ENCODE results near the gene IDH2.

IDH2 gene

GRCh38 chr15:90062462-90062932 is 39.8 kb downstream of the IDH2 start:
- DNase-seq: peak; percentile 90

DNA sequence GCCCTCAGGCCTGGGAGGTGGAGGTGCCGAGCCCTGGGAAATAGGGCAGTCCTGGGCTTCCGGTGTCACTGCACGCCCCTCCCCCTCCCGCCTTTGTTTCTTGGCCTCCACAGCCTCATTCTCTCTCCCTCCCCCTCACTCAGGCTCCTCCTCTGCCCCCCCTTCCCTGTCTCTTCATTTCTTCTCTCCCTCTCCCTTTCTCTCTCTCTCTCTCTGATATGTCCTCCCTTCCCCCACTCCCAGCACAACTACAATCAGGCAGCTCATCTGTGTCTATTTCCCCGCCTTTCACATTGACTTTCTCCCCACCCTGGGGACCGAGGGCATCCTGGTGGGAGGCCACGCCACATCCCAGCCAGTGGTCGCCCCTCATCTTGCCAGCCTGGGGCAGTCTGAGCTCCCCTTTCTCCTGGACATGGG is 40.2 kb downstream of the IDH2 start:
- peak; percentile 76 for DNase-seq

- DNase-seq: no peak
These were observed 41.5 kb downstream of the IDH2 start for GRCh38 chr15:90060797-90061196.

DNA sequence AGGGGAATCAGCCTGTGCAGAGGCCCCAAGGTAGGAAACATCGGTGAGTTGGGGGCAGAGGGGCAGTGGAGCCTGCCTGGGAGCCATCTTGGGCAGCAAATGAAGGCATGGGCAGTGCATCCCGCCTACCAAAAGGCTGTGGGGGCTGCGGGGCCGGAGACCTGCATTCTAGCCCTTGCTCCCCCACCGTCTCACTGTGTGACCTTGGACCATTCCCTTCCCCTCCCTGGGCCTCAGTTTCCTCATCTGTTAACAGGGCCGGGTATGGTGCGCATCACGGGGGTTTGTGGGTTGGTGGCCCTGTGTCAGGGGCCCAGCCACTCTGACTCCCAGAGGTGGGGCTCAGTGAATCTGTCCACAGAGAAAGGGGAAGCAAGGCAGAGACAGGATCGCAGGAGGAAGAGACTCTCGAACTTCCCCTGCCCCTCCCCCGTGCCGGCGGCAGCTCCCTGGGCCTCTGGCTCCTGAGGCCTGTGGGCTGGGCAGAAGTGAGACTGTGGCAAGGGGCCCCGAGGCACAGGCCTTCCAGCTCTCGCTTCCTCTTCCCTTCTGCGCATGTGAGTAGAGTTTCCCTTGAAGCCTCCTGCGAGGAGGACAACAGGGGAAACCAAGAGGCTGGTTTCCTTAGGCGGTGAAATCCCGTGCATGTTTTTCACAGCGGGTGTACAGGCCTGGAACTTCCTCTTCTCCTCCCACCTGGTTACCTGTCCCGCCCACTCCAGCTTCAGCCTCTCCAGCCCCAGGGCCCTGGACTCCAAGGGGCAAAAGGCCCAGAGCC is 42.9 kb downstream of the IDH2 start:
- no peak for DNase-seq

DNA sequence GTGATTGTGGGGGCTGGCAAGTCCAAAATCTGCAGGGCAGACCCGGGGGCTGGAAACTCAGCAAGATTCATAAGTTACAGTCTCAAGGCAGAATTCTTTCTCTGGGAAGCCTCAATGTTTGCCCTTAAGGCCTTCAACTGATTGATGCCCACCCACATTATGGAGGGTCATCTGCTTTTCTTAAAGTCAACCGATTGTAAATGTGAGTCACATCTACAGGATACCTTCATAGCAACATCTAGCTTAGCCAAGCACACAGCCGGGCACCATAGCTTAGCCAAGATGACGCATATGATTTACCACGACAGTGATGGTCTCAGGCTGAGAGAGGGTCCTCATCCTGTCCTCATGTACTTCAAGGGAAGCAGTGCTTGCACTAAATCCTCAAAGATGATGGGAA is 43.5 kb downstream of the IDH2 start:
- no peak for DNase-seq

DNA sequence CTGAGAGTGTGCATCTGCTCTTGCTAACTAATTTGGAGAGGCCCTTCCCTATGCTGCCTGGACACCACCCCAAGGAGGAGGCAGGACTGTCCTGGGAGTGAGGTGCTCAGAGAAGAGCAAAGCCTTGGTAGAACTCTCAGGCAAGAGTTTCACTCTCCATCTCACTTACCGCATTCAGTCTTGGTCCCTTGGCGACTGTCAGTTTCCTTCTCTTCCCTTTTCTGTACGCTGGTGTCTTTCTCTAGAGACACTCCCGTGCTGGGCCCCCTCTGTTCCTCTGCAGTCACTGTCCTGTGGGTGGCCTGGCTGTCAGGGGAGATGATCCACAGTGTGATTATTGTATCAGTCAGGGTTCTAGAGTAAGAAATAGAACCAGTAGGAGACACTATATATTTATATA is 44.0 kb downstream of the IDH2 start:
- no peak for DNase-seq

GRCh38 chr15:90056529-90056928 is 45.7 kb downstream of the IDH2 start:
- no peak for DNase-seq

DNA sequence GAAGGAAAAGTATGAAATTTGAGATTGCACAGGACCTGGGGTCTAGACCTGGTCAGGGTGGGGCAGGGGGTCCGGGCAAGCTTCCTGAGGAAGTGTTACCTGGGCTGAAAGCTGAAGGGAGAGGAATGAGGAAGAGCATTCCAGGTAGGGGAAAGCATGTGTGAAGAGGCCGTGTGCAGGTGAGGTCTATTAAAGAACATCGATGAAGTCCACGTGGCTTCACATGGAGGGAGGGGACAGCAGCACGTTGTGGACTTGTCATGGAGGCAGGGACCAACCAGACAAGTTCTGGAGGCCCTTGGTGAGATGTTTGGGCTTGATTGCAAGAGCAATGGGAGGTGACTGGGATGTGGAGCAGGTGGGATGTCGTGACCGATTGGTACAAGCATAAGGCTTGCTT is 47.1 kb downstream of the IDH2 start:
- DNase-seq: no peak

DNA sequence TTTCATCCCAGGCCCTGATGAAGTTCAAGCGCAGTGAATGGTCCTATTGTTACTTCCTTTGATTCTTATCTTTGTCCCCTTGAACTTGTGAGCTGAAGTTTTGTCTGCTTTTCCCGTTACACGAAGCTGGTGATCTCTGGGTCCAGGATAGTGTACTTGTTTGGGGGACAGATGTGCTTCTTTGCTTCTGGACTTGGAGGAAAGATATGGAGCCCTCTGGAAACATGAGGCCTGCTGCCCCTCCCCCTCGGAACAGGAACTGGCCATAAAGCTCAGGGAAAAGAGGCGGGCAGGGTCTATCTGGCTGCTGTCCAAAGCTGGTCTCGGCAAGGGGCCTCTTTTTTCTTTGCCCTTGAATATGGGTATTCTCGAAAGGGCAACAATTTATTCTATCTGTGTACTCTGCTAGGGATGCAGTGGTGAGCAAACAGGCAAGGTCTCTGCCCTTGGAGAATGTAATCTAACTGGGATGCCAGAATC is 47.6 kb downstream of the IDH2 start:
- DNase-seq: peak; percentile 83

DNA sequence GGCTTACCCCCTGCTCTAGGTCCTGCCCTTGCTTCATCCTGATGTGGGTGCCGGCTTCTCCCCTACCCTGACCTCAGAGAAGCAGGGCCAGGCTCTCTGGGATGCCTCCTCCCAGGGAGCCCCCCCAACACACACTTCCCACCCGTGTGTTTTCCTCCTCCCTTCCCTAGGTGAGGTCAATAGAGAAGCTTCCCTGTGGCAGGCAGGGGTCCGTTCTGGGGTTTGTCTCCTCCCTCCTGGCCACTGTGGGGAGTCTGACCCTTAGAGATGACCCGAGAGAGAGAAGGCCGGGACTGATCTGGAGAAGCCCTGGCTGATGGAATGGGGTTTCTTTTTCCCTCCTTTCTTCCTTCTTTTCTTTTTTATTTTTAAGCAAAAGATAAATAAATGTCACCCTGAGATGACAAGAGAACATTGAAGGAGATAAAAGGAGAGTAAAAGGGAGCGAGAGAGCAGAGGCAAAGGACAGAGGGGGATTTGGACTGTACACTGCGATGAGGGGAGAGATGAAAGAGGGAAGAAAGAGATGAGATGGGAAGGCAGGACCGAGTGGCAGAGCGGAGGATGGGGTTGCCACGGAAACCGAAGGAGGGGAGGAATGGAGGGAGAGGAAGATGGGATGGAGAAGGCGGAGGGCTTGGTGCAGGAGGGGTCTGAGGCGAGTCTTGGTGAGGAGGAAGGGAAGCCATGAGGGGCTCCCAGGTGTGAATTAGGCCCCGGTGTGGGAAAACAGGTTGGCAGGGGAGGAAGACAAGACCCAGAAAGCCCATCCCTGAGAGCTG is 48.4 kb downstream of the IDH2 start:
- DNase-seq: no peak

DNA sequence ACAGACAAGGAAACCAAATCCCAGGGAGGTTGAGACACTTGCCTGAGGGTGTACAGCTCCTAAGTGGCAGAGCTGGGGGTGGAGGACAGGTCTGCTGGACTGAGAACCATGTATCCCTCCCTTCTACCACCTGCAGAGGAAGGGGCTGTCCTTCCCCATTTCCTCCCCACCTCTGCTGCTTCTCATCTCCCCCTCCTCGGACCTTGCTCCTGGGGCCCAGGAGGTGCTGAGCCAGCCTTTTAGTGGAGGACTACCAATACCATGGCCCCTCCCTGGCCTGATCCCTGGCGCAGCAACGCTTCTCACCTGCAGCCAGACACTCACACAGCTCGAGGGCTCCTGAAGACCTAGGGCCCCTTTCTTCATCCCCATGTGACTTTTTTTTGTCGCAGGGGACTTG is 50.4 kb downstream of the IDH2 start:
- DNase-seq: no peak

GRCh38 chr15:90049666-90050604 is 52.3 kb downstream of the IDH2 start:
- DNase-seq: no peak

- no peak for DNase-seq
These were observed 53.2 kb downstream of the IDH2 start for GRCh38 chr15:90049030-90049429.

DNA sequence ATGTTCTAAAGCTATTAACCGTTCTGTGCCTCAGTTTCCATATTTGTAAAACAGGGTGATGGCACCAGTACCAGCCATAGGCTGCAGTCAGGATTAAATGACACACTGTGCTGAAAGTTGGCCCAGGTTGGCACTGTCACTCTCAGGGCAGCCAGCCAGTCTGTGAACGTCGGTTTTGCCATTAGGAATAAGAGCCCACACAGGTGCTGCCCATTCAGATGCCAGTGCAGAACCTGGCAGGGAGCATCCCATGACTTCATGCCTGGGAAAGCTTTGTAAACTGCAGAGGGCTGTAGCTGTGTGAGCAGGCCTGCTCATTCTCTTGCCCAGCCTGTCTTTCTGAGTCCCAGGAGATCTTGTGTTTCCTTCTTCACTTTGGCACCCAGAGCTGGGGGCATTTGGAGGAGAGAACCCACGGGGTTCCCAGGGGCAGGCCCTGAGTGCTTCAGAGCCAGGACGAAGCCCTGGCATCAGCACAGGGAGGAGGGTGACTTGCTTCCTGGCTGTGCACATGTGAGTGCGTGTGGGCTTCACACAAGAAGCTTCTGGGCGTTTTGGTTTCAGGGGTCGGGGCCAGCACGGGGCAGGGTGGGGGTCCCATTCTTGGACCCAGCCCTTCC is 54.2 kb downstream of the IDH2 start:
- no peak for DNase-seq

DNA sequence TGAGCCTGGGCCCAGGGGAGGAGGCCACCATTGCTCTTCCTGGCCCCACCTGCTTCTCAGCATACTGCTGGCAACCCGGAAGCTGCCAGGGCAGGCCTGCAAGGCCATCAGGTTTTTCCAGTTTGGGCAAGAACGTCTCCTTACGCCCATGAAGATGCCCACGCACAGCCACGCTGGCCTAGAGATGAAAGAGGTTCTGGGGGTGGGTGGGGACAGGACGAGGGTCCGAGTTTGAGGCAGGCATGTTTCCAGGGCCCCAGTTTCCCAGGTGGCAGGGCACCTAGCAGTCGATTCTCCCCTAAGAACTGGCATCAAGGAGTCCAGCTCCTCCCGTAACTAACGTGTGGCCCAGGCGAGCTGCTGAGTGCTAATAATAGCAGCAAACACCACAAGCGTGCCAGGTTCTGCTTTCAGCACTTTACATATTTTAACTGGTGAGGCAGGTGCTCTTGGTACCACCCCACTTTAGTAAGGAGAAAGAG is 55.3 kb downstream of the IDH2 start:
- no peak for DNase-seq

GRCh38 chr15:90046289-90046688 is 56.0 kb downstream of the IDH2 start:
- DNase-seq: no peak

DNA sequence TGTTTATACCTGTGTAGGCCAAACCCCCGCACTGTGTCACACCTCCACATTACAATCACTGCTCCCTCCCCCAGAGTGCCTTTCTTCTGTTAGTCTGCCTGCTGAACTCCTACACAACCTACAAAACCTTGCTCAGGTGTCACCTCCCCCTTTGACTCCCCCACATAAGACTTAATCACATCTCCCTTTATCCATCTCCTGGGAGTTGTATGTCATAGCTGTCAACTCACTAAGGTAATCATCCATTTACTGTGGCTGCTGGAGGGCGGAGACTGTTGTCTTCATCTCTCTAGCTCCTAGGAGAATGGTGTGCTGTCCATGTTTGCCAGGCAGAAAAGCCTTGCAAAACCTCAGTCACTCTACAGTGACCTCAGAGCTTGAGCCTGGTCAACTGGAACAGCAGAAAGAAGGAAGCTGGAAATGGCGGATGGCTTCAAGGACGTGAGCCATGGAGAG is 57.3 kb downstream of the IDH2 start:
- no peak for DNase-seq

GRCh38 chr15:90044191-90044590 is 58.1 kb downstream of the IDH2 start:
- DNase-seq: no peak

DNA sequence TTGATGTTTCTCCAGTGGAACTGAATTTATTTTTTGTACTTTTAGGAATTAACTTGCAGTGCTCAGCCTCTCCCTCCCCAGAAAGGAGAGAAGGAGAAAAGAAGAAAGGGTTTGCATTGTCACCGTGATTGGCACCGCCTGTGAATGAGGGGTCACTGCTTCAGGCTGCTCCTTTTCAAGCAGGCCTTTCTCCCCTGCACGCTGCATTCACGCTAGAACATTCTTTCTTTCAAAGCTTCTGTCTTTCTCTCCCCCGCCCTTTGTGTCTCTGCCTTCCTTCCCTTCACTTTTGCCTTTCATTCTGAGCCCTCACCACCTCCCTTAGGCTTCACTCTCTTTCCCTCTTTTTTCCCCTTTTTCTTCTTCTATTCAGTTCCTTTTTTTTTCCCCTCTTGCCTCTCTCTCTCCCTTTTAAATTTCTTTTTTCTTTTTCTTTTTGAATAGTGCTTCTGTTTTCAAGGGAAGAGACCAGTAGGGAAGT is 58.7 kb downstream of the IDH2 start:
- no peak for DNase-seq

DNA sequence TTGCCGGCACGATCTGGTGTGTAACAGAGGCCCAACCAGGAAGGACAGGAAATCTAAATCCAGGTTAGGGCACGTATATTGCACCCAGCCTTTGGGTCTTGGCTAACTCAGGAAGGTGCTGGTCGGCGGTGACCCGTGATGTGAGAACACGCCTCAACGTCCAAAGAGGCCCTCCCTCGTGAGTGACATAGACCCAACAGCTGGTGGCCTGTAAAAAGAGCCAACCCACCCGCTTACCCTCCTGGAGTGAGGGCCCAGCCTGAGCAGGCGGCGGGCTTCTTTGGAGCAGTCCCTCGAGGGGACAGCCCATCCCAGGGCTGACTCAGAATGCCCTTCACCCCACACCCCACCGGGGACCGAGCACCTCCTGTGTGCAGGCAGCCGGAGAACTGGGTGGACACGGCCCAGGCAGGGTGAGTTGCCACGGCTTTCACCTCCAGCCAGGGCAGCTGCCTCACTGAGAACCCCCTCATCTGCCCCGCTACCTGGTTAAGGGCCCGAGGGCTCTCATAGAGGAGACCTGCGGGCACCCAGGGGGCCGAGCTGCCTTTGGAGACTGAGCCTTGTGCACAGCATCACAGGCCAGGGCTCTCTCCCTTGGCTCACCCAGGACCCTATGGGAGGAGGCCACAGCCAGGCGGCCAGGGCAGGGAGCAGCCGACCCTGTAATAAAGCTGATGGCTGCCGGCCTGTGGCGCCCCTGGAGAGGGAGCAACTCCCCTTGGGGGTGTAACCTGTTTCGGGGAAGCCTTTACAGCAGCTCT is 59.3 kb downstream of the IDH2 start:
- DNase-seq: no peak

DNA sequence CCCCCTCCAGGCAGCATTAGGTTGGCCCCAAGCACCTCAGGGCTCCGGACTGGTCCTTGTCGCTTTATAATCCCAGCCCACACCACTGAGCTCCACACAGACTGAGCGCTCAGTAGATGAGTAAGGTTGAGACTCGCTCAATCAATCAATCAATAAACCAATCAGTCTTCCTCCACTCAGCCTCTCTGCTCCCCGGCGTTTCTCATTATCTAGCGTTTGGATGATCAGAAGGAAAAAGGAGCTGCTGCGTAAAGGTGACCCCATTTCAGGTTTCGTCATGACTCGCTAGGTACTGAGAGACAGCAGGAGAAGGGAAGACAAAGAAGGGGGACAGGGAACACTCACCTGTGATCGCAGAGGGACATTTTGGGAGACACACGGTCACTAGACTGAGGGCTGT is 59.9 kb downstream of the IDH2 start:
- DNase-seq: no peak
